NCI-H146 (cell line): ENCODE data around the gene POLR3H.

Experiments used
- DNase-seq: peaks from one replicate; lab custom pipeline; 2025; lab: John Stamatoyannopoulos, UW

POLR3H gene

GRCh38 chr22:41513391-41513790 lies 30.9 kb downstream of the POLR3H start:
- DNase-seq = no peak

GRCh38 chr22:41512421-41513194 lies 31.7 kb downstream of the POLR3H start:
- no peak for DNase-seq

GRCh38 chr22:41511521-41511968 lies 32.7 kb downstream of the POLR3H start:
- peak; percentile 49 for DNase-seq

- no peak for DNase-seq
These were observed 35.5 kb downstream of the POLR3H start for GRCh38 chr22:41508770-41509170.

- no peak for DNase-seq
These were observed 36.8 kb downstream of the POLR3H start for GRCh38 chr22:41507330-41508063.

- no peak for DNase-seq
These were observed 38.6 kb downstream of the POLR3H start for GRCh38 chr22:41505511-41506220.

- no peak for DNase-seq
These were observed 39.5 kb downstream of the POLR3H start for GRCh38 chr22:41504816-41505215.

- no peak for DNase-seq
These were observed 39.9 kb downstream of the POLR3H start for GRCh38 chr22:41504397-41504796.

GRCh38 chr22:41501209-41501608 lies 43.1 kb downstream of the POLR3H start:
- no peak for DNase-seq

- no peak for DNase-seq
These were observed 44.0 kb downstream of the POLR3H start for GRCh38 chr22:41500303-41500702.

GRCh38 chr22:41499624-41500280 lies 44.5 kb downstream of the POLR3H start:
- no peak for DNase-seq

- DNase-seq = no peak
These were observed 45.9 kb downstream of the POLR3H start for GRCh38 chr22:41498303-41498835.

GRCh38 chr22:41491374-41492100 lies 52.7 kb downstream of the POLR3H start:
- DNase-seq = no peak

- no peak for DNase-seq
These were observed 55.5 kb downstream of the POLR3H start for GRCh38 chr22:41488596-41489385.

GRCh38 chr22:41488076-41488475 lies 56.2 kb downstream of the POLR3H start:
- DNase-seq = no peak

GRCh38 chr22:41487037-41487935 lies 57.0 kb downstream of the POLR3H start:
- no peak for DNase-seq

- DNase-seq = no peak
These were observed 59.2 kb downstream of the POLR3H start for GRCh38 chr22:41485033-41485432.

- DNase-seq = no peak
These were observed 61.8 kb downstream of the POLR3H start for GRCh38 chr22:41482319-41482935.

GRCh38 chr22:41481925-41482318 lies 62.3 kb downstream of the POLR3H start:
- no peak for DNase-seq
